ENCODE results near the gene LAMA5. TPM values are rescaled to one million over a fixed set of nuclear protein-coding genes. Genes with fewer than 3 reads are reported as not detected.

Gene LAMA5
- total RNA-seq, 2 experiments from 2014 or later, result 0.33 to 0.63 TPM

GRCh38 chr20:62269871-62270270, 97.2 kb downstream of the LAMA5 start:
- no peaks in the 10 kb centered on the region for H3K27me3 Mint-ChIP-seq
- no peaks in the 10 kb centered on the region for H3K9me3 Mint-ChIP-seq
- H3K4me3 Mint-ChIP-seq, result no peak overlapping the region
- H3K27ac Mint-ChIP-seq, result no peak overlapping the region
- ChIA-PET POLR2A (no interaction called here), CTCF (no interaction called here)
- no peaks in the 10 kb centered on the region for H3K4me1 Mint-ChIP-seq
- no peak for DNase-seq
- H3K36me3 Mint-ChIP-seq (ENCODE audit: low read depth), result peaks cover 23% of the 10 kb centered on the region

DNA sequence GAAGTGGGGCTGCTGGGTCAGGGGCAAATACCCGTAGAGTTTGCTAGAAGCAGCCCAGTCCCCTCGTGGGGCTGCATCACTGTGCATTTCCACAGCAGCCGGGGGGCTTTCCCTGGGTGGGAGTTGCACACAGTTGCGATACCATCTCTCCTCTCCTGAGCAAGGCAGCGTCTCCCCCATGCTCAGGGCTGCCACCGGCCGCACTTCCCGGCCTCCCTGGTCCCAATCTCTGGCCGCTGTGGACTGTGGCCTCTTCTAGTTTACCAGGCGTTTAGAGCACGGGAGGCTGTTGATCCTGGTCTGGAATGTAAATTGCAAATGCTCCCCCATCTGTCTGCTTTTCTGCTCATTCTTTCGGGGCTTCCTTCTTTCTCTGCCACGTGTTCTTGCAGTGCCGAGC, 97.7 kb downstream of the LAMA5 start:
- Mint-ChIP-seq H3K27me3 (no peaks in the 10 kb centered on the region), H3K36me3 (ENCODE audit: low read depth) (peaks cover 26% of the 10 kb centered on the region), H3K9me3 (no peaks in the 10 kb centered on the region), H3K4me3 (no peak overlapping the region), H3K27ac (no peak overlapping the region), H3K4me1 (no peaks in the 10 kb centered on the region)
- POLR2A ChIA-PET, result no interaction called here
- DNase-seq, result no peak
- CTCF ChIA-PET, result no interaction called here

- no peak for DNase-seq
- Mint-ChIP-seq H3K27ac (no peak overlapping the region), H3K36me3 (ENCODE audit: low read depth) (peaks cover 22% of the 10 kb centered on the region), H3K4me3 (no peak overlapping the region), H3K27me3 (no peaks in the 10 kb centered on the region), H3K4me1 (no peaks in the 10 kb centered on the region), H3K9me3 (no peaks in the 10 kb centered on the region)
- POLR2A ChIA-PET, result no interaction called here
- CTCF ChIA-PET, result interaction anchor here (1.3 kb wide), 1 partner anchor 10 kb away, joined by 3 read pairs; no protein-coding TSS in a partner anchor
These were observed 98.7 kb downstream of the LAMA5 start for GRCh38 chr20:62268228-62268900.

GRCh38 chr20:62267543-62267942, 99.6 kb downstream of the LAMA5 start:
- CTCF ChIA-PET, result interaction anchor here (1.3 kb wide), 1 partner anchor 9 kb away, joined by 3 read pairs; no protein-coding TSS in a partner anchor
- no peaks in the 10 kb centered on the region for H3K27me3 Mint-ChIP-seq

GRCh38 chr20:62266851-62267250, 100.3 kb downstream of the LAMA5 start:
- CTCF ChIA-PET, result interaction anchor here (1.3 kb wide), 1 partner anchor 9 kb away, joined by 3 read pairs; no protein-coding TSS in a partner anchor

More at GRCh38 chr20:62267543-62267942, 99.6 kb downstream of the LAMA5 start:
- H3K36me3 Mint-ChIP-seq (ENCODE audit: low read depth), result peaks cover 16% of the 10 kb centered on the region
- no peaks in the 10 kb centered on the region for H3K9me3 Mint-ChIP-seq
- DNase-seq, result no peak
- H3K4me3 Mint-ChIP-seq, result no peak overlapping the region
- POLR2A ChIA-PET, result no interaction called here
- no peaks in the 10 kb centered on the region for H3K4me1 Mint-ChIP-seq
- H3K27ac Mint-ChIP-seq, result no peak overlapping the region

GRCh38 chr20:62266340-62266739, 100.8 kb downstream of the LAMA5 start:
- no peaks in the 10 kb centered on the region for H3K27me3 Mint-ChIP-seq

More at GRCh38 chr20:62266851-62267250, 100.3 kb downstream of the LAMA5 start:
- Mint-ChIP-seq H3K4me1 (no peaks in the 10 kb centered on the region), H3K4me3 (no peak overlapping the region), H3K36me3 (ENCODE audit: low read depth) (peaks cover 15% of the 10 kb centered on the region), H3K9me3 (no peaks in the 10 kb centered on the region), H3K27ac (no peak overlapping the region), H3K27me3 (no peaks in the 10 kb centered on the region)
- POLR2A ChIA-PET, result no interaction called here
- DNase-seq, result no peak

GRCh38 chr20:62265365-62265764, 101.7 kb downstream of the LAMA5 start:
- Mint-ChIP-seq H3K27ac (no peak overlapping the region), H3K27me3 (no peaks in the 10 kb centered on the region), H3K4me1 (no peaks in the 10 kb centered on the region), H3K36me3 (ENCODE audit: low read depth) (peaks cover 13% of the 10 kb centered on the region), H3K4me3 (no peak overlapping the region), H3K9me3 (no peaks in the 10 kb centered on the region)
- DNase-seq, result no peak
- CTCF ChIA-PET, result no interaction called here
- POLR2A ChIA-PET, result no interaction called here

More at GRCh38 chr20:62266340-62266739, 100.8 kb downstream of the LAMA5 start:
- Mint-ChIP-seq H3K9me3 (no peaks in the 10 kb centered on the region), H3K4me1 (no peaks in the 10 kb centered on the region), H3K27ac (no peak overlapping the region), H3K4me3 (no peak overlapping the region), H3K36me3 (ENCODE audit: low read depth) (peaks cover 13% of the 10 kb centered on the region)
- ChIA-PET POLR2A (no interaction called here), CTCF (no interaction called here)
- no peak for DNase-seq

DNA sequence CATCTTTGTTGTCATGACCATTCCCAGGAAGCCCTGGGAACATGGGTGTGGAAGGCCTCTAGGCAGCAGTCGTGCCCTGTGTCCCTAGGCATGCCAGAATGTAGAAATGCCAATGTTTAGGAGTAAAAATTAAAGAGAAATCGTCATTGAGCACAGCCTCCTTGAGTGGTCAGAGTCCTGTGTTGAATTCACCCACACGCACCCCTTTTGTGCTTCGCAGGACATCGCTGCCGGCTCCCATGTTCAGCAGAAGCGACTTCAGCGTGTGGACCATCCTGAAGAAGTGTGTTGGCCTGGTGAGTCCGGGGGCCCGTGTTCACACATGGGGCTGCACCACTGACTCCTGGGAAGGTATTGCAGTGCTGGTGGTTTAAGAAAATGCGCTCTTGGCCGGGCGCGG, 103.7 kb downstream of the LAMA5 start:
- CTCF ChIA-PET, result no interaction called here
- Mint-ChIP-seq H3K36me3 (ENCODE audit: low read depth) (peaks cover 13% of the 10 kb centered on the region), H3K27ac (no peak overlapping the region), H3K27me3 (no peaks in the 10 kb centered on the region), H3K4me3 (no peak overlapping the region), H3K4me1 (no peaks in the 10 kb centered on the region), H3K9me3 (no peaks in the 10 kb centered on the region)
- POLR2A ChIA-PET, result no interaction called here
- no peak for DNase-seq

DNA sequence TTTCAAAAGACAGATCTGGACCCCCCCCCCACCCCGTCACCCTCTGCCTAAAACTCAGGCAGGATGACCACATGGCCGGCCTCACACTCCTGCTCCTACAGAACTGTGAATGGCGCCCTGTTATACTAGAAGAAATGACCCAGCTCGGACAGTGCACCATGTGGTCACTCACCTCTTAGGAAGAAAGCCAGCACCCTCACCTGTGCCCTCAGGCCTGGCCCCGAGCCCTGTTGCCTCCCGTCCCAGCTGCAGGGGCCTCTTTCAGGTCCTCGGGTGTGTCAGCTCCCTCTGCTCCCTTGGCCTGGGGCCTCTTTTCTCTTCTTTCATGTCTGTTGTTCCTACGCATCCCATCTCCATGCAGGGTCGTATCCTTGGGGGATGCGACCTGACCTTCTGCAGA, 105.0 kb downstream of the LAMA5 start:
- CTCF ChIA-PET, result no interaction called here
- Mint-ChIP-seq H3K9me3 (no peaks in the 10 kb centered on the region), H3K4me3 (no peak overlapping the region), H3K27ac (no peak overlapping the region), H3K4me1 (no peaks in the 10 kb centered on the region), H3K27me3 (no peaks in the 10 kb centered on the region), H3K36me3 (ENCODE audit: low read depth) (peaks cover 13% of the 10 kb centered on the region)
- no peak for DNase-seq
- POLR2A ChIA-PET, result no interaction called here

- no peaks in the 10 kb centered on the region for H3K4me1 Mint-ChIP-seq
- CTCF ChIA-PET, result no interaction called here
- no peak for DNase-seq
- no peaks in the 10 kb centered on the region for H3K27me3 Mint-ChIP-seq
- no peak overlapping the region for H3K27ac Mint-ChIP-seq
- no peak overlapping the region for H3K4me3 Mint-ChIP-seq
- no peaks in the 10 kb centered on the region for H3K9me3 Mint-ChIP-seq
- peaks cover 3% of the 10 kb centered on the region for H3K36me3 Mint-ChIP-seq (ENCODE audit: low read depth)
- POLR2A ChIA-PET, result no interaction called here
These were observed 107.9 kb downstream of the LAMA5 start for GRCh38 chr20:62259294-62259565.

Other genes starting within 250 kb of the LAMA5 start
- 10 to 100 TPM; 38.9 to 39.0 TPM for gene LSM14B, start 244.8 kb downstream of the LAMA5 start, total RNA-seq
- 100 to 1,000 TPM; 243 to 246 TPM for gene PSMA7, start 223.9 kb downstream of the LAMA5 start, total RNA-seq
- 10 to 100 TPM; 15.1 to 16.7 TPM for gene SS18L1, start 223.5 kb downstream of the LAMA5 start, total RNA-seq
- 10 to 100 TPM; 25.6 to 27.2 TPM for gene MTG2, start 184.3 kb downstream of the LAMA5 start, total RNA-seq
- gene HRH3, start 147.0 kb downstream of the LAMA5 start, total RNA-seq, result not detected
- gene OSBPL2, start 128.8 kb downstream of the LAMA5 start, total RNA-seq, result 10 to 100 TPM; 40.3 to 40.6 TPM
- gene ADRM1, start 64.3 kb downstream of the LAMA5 start, total RNA-seq, result 10 to 100 TPM; 90.1 to 91.0 TPM
- 1,000 to 10,000 TPM; 1,751 to 1,764 TPM for gene RPS21, start 19.8 kb upstream of the LAMA5 start, total RNA-seq
- 10 to 100 TPM; 13.2 to 13.7 TPM for gene CABLES2, start 40.0 kb upstream of the LAMA5 start, total RNA-seq
- not detected for gene RBBP8NL, start 60.2 kb upstream of the LAMA5 start, total RNA-seq
- not detected for gene GATA5, start 108.7 kb upstream of the LAMA5 start, total RNA-seq